Liver (tissue), 9 donors: ENCODE measurements around the gene DEGS2. TPM values are rescaled to one million over a fixed set of nuclear protein-coding genes. Genes with fewer than 3 reads are reported as not detected.

Experiments used
- DNase-seq: peaks from one replicate; pipeline ENCODE4 v3.0.0-alpha.2; 2017; ENCODE audit warnings: low spot score
- H3K27ac ChIP-seq, 2 donors: one replicate each; pipeline ENCODE4 v1.7.0; 2013; ENCODE audit warnings: inconsistent platforms in 2 of 2, low read length in 2 of 2, control low read depth in 1 of 2, low read depth in 1 of 2, mild to moderate bottlenecking in 1 of 2
- H3K27me3 ChIP-seq, 4 donors: one replicate each; pipeline versions ENCODE4 v1.6.1 to v1.7.0; 2013; ENCODE audit warnings: low read length in 3 of 4, inconsistent platforms in 1 of 4, mild to moderate bottlenecking in 1 of 4, moderate library complexity in 1 of 4; ENCODE audit not compliant: control insufficient read depth in 4 of 4, insufficient read depth in 4 of 4
- H3K36me3 ChIP-seq, 4 donors: one replicate each; pipeline versions ENCODE4 v1.6.1 to v1.7.0; 2013; ENCODE audit warnings: low read length in 3 of 4, mild to moderate bottlenecking in 3 of 4, low read depth in 1 of 4, moderate library complexity in 1 of 4; ENCODE audit not compliant: control insufficient read depth in 4 of 4, insufficient read depth in 3 of 4
- H3K4me1 ChIP-seq, 4 donors: one replicate each; pipeline versions ENCODE4 v1.6.1 to v1.7.0; 2013; ENCODE audit warnings: low read length in 3 of 4, mild to moderate bottlenecking in 3 of 4, moderate library complexity in 1 of 4; ENCODE audit not compliant: control insufficient read depth in 4 of 4, insufficient read depth in 4 of 4
- H3K4me3 ChIP-seq, 3 donors: one replicate each; pipeline versions ENCODE4 v1.6.1 to v1.7.0; 2013; ENCODE audit warnings: low read length in 3 of 3, control low read depth in 1 of 3, low read depth in 1 of 3, mild to moderate bottlenecking in 1 of 3
- H3K9ac ChIP-seq, 2 donors: one replicate each; pipeline ENCODE4 v1.7.0; 2013; ENCODE audit warnings: low read length in 2 of 2, mild to moderate bottlenecking in 2 of 2, moderate library complexity in 2 of 2, control low read depth in 1 of 2, low read depth in 1 of 2
- H3K9me3 ChIP-seq, 4 donors: one replicate each; pipeline versions ENCODE4 v1.6.1 to v1.7.0; 2013; ENCODE audit warnings: low read length in 3 of 4; ENCODE audit not compliant: control insufficient read depth in 4 of 4
- ATF3 ChIP-seq: IDR thresholded peaks from 2 replicates; pipeline ENCODE4 v1.6.1; 2016; ENCODE audit warnings: antibody characterized with exemption
- CTCF ChIP-seq: fragments of 150-350 bp; IDR thresholded peaks from 2 replicates; pipeline ENCODE4 v1.5.1; 2017; ENCODE audit warnings: improper control_type of control experiment, low read depth, low read length; ENCODE audit not compliant: missing input control
- FOXA1 ChIP-seq: IDR thresholded peaks from 2 replicates; pipeline ENCODE4 v1.6.1; 2016; ENCODE audit warnings: antibody characterized with exemption
- FOXA2 ChIP-seq: IDR thresholded peaks from 2 replicates; pipeline ENCODE4 v1.6.1; 2016; ENCODE audit warnings: antibody characterized with exemption
- GABPA ChIP-seq, 2 donors: IDR thresholded peaks in 1 of 2; conservative IDR thresholded peaks in 1 of 2; 2 replicates each; pipeline ENCODE4 v1.6.1; 2016; ENCODE audit warnings: antibody characterized with exemption in 2 of 2, mild to moderate bottlenecking in 1 of 2, moderate library complexity in 1 of 2
- HNF4A ChIP-seq, 2 donors: conservative IDR thresholded peaks; 2 replicates each; pipeline ENCODE4 v1.6.1; 2016; ENCODE audit warnings: antibody characterized with exemption in 2 of 2, mild to moderate bottlenecking in 2 of 2
- HNF4G ChIP-seq: IDR thresholded peaks from 2 replicates; pipeline ENCODE4 v1.6.1; 2016; ENCODE audit warnings: antibody characterized with exemption
- JUND ChIP-seq, 2 donors: IDR thresholded peaks; 2 replicates each; pipeline ENCODE4 v1.6.1; 2016; ENCODE audit warnings: antibody characterized with exemption in 2 of 2
- MAX ChIP-seq: IDR thresholded peaks from 2 replicates; pipeline ENCODE4 v1.6.1; 2016; ENCODE audit warnings: antibody characterized with exemption
- REST ChIP-seq: IDR thresholded peaks from 2 replicates; pipeline ENCODE4 v1.6.1; 2016; ENCODE audit warnings: antibody characterized with exemption, mild to moderate bottlenecking
- RXRA ChIP-seq, 2 donors: IDR thresholded peaks; 2 replicates each; pipeline ENCODE4 v1.6.1; 2017 to 2018; ENCODE audit warnings: antibody characterized with exemption in 2 of 2, mild to moderate bottlenecking in 1 of 2
- YY1 ChIP-seq: IDR thresholded peaks from 2 replicates; pipeline ENCODE4 v1.6.1; 2016; ENCODE audit warnings: antibody characterized with exemption, mild to moderate bottlenecking
- ZBTB33 ChIP-seq: IDR thresholded peaks from 2 replicates; pipeline ENCODE4 v1.6.1; 2016; ENCODE audit warnings: antibody characterized with exemption
- WGBS: extraction: QIAGEN DNeasy Blood & Tissue Kit; methylation state at CpG from one replicate; pipeline ENCODE4 v1.1.7; 2013; 5-methylcytosine and 5-hydroxymethylcytosine counted together
- polyA plus RNA-seq, 2 donors: library from polyadenylated mRNA; stranded (reverse) in 1 of 2; unstranded in 1 of 2; fragments of 200-250 nt in 1 of 2; fragments of >200 nt in 1 of 2; fragmentation: Nextera tagmentation in 1 of 2; extraction: Ambion mirVana in 1 of 2; gene quantifications; one replicate each; pipeline versions ENCODE4 v1.2.1 to v1.2.3, GENCODE V29; 2013 to 2015
- total RNA-seq, 2 donors: library from RNA; depleted of rRNA; stranded (reverse); fragments of >200 nt; gene quantifications; one replicate each; pipeline ENCODE4 v1.2.3, GENCODE V29; 2014
- donor health status: healthy.
- donor health status: healthy.
- donor health status: healthy.
- donor health status: healthy.
- donor health status: healthy.

The DEGS2 gene
- total and polyA plus RNA-seq, 4 donors = 0.13 to 0.42 (median 0.27) TPM

- TF ChIP-seq REST = no peak
These were observed 40.9 kb downstream of the DEGS2 start (continued) for GRCh38 chr14:100118396-100119011.

- Histone ChIP-seq H3K9ac (no peak overlapping the region), H3K4me1 (no peaks in the 10 kb centered on the region), H3K27me3 (no peaks in the 10 kb centered on the region), H3K36me3 (peaks cover 0 to 10% (median 2%) of the 10 kb centered on the region in 4 donors), H3K27ac (no peak overlapping the region), H3K9me3 (no peaks in the 10 kb centered on the region), H3K4me3 (no peak overlapping the region)
- 89% methylated on average over 14 of the region's 14 CpGs for WGBS
- DNase-seq = no peak
- no peak for TF ChIP-seq FOXA2
- no peak for TF ChIP-seq RXRA (IDR thresholded peaks at IDR 0.05)
- no peak for TF ChIP-seq ATF3
- no peak for TF ChIP-seq GABPA (IDR thresholded peaks at IDR 0.05 in 1 of 2, conservative IDR thresholded peaks at IDR 0.05 in 1 of 2)
- no peak for TF ChIP-seq ZBTB33
- no peak for TF ChIP-seq JUND (IDR thresholded peaks at IDR 0.05)
- TF ChIP-seq HNF4A (conservative IDR thresholded peaks at IDR 0.05) = no peak
- TF ChIP-seq CTCF = no peak
- no peak for TF ChIP-seq MAX
- no peak for TF ChIP-seq FOXA1
- no peak for TF ChIP-seq HNF4G
- TF ChIP-seq YY1 = no peak
These were observed 41.6 kb downstream of the DEGS2 start for GRCh38 chr14:100117633-100118395.
